Activated CD4-positive, alpha-beta T cell treated with anti-CD3 and anti-CD28 coated beads, Interleukin-2, amount 50 U/mL, for 16 hours (primary cell): ENCODE measurements around the gene DOC2B.
A peak's percentile ranks its signal among the peaks of the same experiment; 100 is the strongest.

Experiments used
- DNase-seq: peaks from one replicate; pipeline ENCODE4 v3.0.0-alpha.2; 2020

The DOC2B gene

DNA sequence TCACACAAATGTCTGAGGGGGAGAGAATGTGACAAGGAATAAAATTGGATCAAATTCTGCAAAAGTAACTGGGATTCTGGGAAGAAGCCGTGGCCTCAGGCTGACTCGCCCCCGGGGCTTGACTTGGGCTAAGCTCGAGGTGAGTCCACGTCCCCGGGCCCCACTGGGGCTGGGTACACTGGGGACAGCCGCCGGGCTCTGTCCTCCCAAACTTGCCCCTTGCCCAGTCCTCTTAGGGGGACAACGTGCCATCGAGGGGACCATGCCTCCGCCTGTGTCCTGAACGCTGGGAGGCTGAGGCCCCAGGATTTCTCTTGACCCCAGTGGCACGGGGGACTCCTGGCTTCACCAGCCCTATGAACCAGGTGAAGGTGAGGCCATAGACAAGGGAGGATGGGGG, 21.1 kb downstream of the DOC2B start:
- no peak for DNase-seq

DNA sequence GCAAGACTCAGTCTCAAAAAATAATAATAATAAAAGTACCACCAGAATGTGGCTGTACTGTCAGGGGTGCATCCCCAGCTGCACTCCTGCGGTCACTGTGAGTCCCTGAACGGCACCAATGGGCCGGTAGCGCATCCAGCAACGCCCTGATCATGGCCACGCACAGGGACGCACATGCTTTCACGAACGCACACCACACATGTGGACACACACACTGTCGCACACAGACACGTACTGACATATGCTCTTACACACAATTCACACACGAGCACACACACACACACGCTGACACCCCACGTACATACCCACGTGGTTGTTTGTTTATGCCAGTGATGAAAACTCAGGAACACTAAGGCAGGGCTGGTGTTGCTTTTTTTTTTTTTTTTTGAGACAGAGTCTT, 21.8 kb downstream of the DOC2B start:
- DNase-seq, result no peak

- DNase-seq, result no peak
Measured at GRCh38 chr17:158379-158778, 23.1 kb downstream of the DOC2B start.

- DNase-seq, result no peak
Measured at GRCh38 chr17:157901-158300, 23.5 kb downstream of the DOC2B start.

- no peak for DNase-seq
Measured at GRCh38 chr17:156946-157345, 24.5 kb downstream of the DOC2B start.

- no peak for DNase-seq
Measured at GRCh38 chr17:156094-156621, 25.3 kb downstream of the DOC2B start.

GRCh38 chr17:155576-155975, 25.9 kb downstream of the DOC2B start:
- no peak for DNase-seq

- DNase-seq, result no peak
Measured at GRCh38 chr17:153851-154250, 27.6 kb downstream of the DOC2B start.

DNA sequence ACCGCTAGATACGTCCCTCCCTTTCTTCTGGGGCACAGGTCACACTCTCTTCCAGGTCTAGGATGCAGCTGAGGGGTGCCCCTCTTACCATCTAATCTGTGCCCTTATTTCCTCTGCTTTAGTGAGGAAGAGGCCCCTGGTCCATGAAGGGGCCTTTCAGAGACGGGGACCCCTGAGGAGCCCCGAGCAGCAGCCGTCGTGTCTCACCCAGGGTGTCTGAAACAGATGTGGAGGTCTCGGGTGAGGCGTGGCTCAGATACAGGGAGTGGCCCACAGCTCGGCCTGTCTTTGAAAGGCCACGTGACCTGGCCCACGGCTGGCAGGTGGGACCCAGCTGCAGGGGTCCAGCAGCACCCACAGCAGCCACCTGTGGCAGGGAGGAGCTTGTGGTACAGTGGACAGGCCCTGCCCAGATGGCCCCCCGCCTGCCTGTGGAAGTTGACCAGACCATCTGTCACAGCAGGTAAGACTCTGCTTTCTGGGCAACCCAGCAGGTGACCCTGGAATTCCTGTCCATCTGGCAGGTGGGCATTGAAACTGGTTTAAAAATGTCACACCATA, 28.5 kb downstream of the DOC2B start:
- DNase-seq, result no peak

- DNase-seq, result no peak
Measured at GRCh38 chr17:151886-152859, 29.3 kb downstream of the DOC2B start.

GRCh38 chr17:151004-151403, 30.4 kb downstream of the DOC2B start:
- DNase-seq, result no peak

GRCh38 chr17:149897-150584, 31.4 kb downstream of the DOC2B start:
- no peak for DNase-seq

- DNase-seq, result no peak
Measured at GRCh38 chr17:149231-149630, 32.2 kb downstream of the DOC2B start.

DNA sequence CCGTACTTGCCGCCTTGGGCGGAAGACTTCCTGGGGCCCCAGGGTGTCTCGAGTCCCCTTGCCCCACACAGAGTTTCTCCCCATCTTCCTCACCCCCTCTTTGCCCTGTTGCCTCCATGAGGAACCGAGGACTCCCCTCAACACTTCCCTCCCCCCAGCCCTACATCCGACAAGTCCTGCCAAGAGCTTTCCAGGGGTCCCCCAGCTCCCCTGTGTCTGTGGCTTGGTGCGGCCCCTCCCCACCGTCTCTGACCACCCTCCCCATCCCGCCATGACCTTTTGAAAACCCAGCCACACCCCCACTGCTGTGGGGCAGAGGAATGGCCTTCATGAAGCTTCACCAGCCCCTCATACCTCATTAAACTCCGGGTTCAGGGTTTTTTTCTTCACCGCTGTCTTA, 32.7 kb downstream of the DOC2B start:
- no peak for DNase-seq

DNA sequence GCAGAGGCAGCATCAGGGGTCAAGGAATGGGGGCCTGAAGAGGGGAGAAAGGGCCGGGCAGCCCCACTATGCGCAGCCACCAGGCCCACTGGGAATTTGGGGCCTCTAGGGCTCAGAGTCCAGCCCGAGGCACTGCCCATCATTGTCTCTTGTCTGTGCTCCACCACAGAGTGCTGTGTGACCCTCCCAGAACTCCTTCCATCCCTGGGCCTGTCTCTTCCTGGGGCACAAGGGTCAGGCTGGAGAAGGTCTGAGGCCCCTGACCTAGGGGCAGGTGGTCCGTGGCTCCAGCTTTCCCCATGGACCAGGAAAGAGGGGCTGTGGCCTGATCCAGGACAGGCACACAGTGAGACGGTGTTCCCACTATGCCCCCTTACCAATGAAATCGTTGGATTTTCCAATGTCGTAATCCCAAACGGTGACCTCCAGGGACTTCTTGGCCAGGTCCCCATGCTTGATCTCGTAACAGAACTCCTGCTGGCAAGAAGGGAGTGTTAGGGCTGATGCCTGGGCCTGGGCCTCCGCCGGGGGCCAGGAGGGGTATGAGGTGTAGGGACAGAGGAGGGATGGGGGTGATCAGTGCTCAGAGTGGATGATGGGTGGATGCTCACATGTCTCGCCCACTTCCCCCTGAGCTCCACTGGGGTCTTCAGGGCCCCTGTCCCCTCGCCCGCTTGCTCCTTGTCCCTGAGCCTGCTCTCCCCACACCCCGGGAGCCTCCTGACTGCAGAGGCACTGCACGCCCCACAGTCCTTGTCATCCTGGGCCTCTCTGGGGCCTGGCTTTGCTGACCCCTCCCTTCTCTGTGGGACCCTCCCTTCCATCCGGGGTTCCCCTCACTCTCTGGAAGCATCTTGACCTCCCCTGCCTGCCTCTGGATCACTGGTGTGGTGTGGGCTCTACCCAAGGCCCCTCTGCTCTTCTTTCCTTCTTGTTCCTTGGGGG, 33.4 kb downstream of the DOC2B start:
- DNase-seq, result no peak

DNA sequence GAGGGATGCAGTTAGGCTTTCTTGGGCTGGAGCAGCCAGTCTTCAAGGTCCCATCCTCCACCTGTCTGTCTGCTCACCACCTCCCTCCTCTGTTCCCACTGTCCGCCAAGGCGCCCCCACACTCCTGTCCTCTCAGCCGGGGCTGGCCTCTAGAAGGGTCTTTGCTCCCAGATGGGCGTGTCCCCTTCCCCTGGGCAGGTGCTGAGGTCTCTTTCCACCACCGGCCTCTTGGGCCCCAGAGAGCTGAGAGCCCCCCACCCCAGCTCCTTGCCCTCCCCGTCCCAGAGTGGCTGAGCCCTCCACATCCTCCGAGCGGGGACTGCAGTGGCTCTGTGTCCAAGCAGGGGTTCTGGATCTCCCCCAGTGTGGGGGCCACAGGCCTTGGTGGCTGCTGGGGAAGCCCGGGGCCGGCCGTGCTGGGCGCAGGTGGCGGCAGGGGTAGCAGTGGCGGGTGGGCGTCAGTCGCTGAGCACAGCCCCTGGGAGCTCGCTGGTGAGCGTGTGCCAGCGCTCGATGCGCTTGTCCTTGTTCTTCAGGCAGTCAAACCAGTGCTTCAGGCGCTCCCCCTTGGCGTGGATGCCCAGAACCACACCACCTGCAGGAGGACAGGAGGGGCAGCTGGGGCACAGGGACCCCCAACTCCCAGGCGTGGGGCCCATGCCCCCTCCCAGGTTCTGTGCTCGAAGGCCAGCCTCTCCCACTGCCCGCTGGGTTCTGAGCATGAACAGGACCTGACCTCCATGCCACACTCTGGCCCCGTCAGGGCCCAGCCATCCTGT, 34.3 kb downstream of the DOC2B start:
- no peak for DNase-seq

DNA sequence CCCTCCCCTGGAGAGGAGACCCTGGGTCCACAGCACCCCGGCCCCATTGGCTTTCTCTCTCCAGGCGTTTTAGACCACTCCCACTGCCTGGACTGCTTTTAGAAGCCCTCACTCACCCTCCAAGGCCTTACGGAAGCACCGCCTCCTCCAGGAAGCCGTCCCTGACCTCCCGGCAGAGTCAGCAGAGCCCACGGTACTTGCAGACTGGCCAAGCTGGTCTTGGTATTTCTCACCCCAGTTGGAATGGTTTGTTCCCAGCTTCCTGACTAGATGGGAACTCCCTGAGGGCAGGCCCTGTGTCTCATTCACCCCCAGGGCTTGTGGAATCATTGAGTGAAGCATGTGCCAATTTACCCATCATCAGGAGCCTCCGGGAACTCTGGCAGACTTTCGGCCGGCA, 34.9 kb downstream of the DOC2B start:
- no peak for DNase-seq

- no peak for DNase-seq
Measured at GRCh38 chr17:145671-146541, 35.5 kb downstream of the DOC2B start.

DNA sequence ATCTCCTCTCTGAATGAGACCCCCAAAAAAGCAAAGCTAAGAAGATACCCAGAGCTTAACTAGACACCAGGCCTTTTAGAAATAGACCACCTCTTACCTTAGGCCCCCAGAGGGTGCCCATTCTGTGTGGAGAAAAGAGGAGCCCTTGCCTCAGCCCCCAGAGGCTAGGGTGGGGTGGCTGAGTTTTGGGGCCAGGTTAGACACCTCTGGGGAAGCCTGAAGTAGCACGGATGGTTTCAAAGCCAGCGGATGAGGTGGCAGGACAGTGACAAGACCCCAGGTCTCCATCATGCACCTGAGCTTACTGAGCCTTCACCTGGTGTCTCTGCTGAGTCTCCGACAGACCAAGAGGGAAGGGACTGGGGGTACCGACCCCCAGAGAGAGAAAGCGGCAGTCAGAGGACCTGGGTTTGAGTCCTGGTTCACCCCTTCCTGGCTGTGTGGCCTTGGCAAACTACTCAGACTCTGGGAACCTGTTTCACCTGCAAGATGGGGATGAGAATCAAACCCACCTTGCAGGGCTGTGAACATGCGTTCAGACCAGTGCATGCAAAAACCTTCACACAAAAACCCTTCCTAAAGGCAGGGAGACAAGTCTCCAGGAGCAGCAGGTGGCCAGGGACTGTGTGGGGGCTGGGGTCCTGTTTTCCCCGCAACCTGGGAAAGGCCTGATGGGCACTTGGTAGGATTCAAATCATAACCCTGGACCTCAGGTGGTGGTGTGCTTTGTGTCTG, 36.3 kb downstream of the DOC2B start:
- DNase-seq, result no peak

DNA sequence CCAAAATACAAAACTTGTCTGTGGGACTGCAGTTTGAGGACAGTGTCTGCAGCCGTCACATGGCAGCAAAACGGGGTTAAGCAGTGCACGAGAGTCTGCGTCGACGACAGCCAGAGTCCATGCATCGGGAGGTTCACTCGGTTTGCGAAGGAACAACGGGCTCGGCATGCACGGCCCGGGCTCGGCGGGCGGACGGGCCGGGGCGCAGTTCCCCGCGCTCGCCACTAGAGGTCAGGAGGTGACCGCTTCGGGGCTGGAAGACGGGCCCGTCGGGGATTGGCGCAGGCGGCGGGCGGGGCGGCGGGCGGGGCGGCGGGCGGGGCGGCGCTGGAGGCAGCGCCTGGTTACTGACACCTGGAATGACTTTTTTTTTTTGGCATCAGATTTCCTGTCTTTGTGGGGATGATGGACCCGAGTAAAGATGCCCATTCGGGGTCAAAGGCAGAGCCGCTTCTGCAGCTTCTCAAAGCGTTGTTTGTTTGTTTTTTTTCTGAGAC, 37.6 kb downstream of the DOC2B start:
- DNase-seq, result peak; percentile 83
